ENCODE data around the gene RHBDF2. TPM values are rescaled to one million over a fixed set of nuclear protein-coding genes. Genes with fewer than 3 reads are reported as not detected.
"Not testable (repeated sequence)": the region's sequence is repeated elsewhere in the genome, so short reads cannot be mapped to it uniquely, and the experiment has no call there.

RHBDF2 gene
- total and polyA plus RNA-seq, 2 donors (not counting 1 experiment from before 2014, with no cell fraction given), result 288 to 482 TPM

GRCh38 chr17:76523084-76524037, 22.1 kb upstream of the RHBDF2 start:
- ChIA-PET POLR2A (interaction anchor here (0.6 to 1.1 kb wide), 2 partner anchors 23 to 83 kb away, joined by 3 read pairs; no protein-coding TSS in a partner anchor), CTCF (interaction anchor here (0.6 to 7.5 kb wide), 35 partner anchors 10 to 531 kb away, joined by 3 to 156 read pairs (median 6); partner anchors contain the start of genes CYGB, MXRA7, PRCD and ST6GALNAC2)
- H3K4me3 Mint-ChIP-seq, result peak overlapping the region; percentile 61
- Histone ChIP-seq H4K20me1 (ENCODE audit: control insufficient read depth, insufficient read depth, low read length, poor library complexity, severe bottlenecking) (no peaks in the 10 kb centered on the region), H3K4me2 (replicated peaks; ENCODE audit: low read depth, low read length, poor library complexity, severe bottlenecking) (peak overlapping the region; percentile 60), H2AFZ (ENCODE audit: insufficient read depth, low read depth, low read length, poor library complexity, severe bottlenecking) (peak overlapping the region; percentile 48), H3K36me3 (replicated peaks in 1 of 2; ENCODE audit: control extremely low read depth in 1 of 2, control insufficient read depth in 1 of 2, extremely low read depth in 1 of 2, insufficient read depth in 2 of 2, low read length in 1 of 2) (no peaks in the 10 kb centered on the region), H3K4me1 (ENCODE audit: control insufficient read depth in 2 of 2, insufficient read depth in 2 of 2, low read length in 2 of 2) (peaks cover 20 to 31% of the 10 kb centered on the region in 2 donors), H3K27me3 (replicated peaks in 1 of 4; ENCODE audit: control extremely low read depth in 1 of 4, control insufficient read depth in 3 of 4, insufficient read depth in 4 of 4, low read length in 3 of 4) (peaks cover 0 to 11% (median 1%) of the 10 kb centered on the region in 4 experiments), H3K27ac (ENCODE audit: low read length in 2 of 2) (no peak overlapping the region), H3K9ac (ENCODE audit: low read length) (no peak overlapping the region), H3K4me3 (ENCODE audit: control extremely low read depth in 1 of 5, extremely low read depth in 1 of 5, insufficient read depth in 1 of 5, low read depth in 2 of 5, low read length in 4 of 5) (no peak overlapping the region), H3K79me2 (ENCODE audit: control insufficient read depth, insufficient read depth, low read length) (no peaks in the 10 kb centered on the region), H3K9me3 (ENCODE audit: control extremely low read depth in 1 of 3, control insufficient read depth in 2 of 3, insufficient read depth in 1 of 3, low read length in 2 of 3) (no peaks in the 10 kb centered on the region)
- peaks cover 3% of the 10 kb centered on the region for H3K27me3 Mint-ChIP-seq
- H3K27ac Mint-ChIP-seq, result peak overlapping the region; percentile 78
- TF ChIP-seq EZH2 (IDR thresholded peaks at IDR 0.05; ENCODE audit: borderline replicate concordance, insufficient read depth, low read depth, low read length, poor library complexity, severe bottlenecking) (no peak), CTCF (IDR thresholded peaks at IDR 0.05) (peak; percentile 99)
- H3K9me3 Mint-ChIP-seq (ENCODE audit: insufficient read depth), result no peaks in the 10 kb centered on the region
- DNase-seq, result peak; percentile 89
- ATAC-seq (ENCODE audit: low read depth), result peak; percentile 51
- WGBS (ENCODE audit: insufficient coverage), result 10% methylated on average over 29 of the region's 35 CpGs
- intact Hi-C loops (cut with micrococcal nuclease), result loop anchor here (1.0 to 2.0 kb wide), 3 partner anchors 24 to 191 kb away; no protein-coding TSS in a partner anchor
- peaks cover 29% of the 10 kb centered on the region for H3K4me1 Mint-ChIP-seq

GRCh38 chr17:76521683-76522082, 20.5 kb upstream of the RHBDF2 start:
- ATAC-seq (ENCODE audit: low read depth); H4K20me1 ChIP-seq (ENCODE audit: control insufficient read depth, insufficient read depth, low read length, poor library complexity, severe bottlenecking): not testable (repeated sequence)

More at GRCh38 chr17:76521683-76522082, 20.5 kb upstream of the RHBDF2 start:
- H3K79me2 ChIP-seq (ENCODE audit: control insufficient read depth, insufficient read depth, low read length); H3K4me3 ChIP-seq (ENCODE audit: control extremely low read depth in 1 of 5, extremely low read depth in 1 of 5, insufficient read depth in 1 of 5, low read depth in 2 of 5, low read length in 4 of 5); H3K27ac Mint-ChIP-seq; H3K27me3 Mint-ChIP-seq; DNase-seq; H3K27ac ChIP-seq (ENCODE audit: low read length in 2 of 2); H3K9me3 Mint-ChIP-seq (ENCODE audit: insufficient read depth); POLR2A ChIA-PET; H3K9ac ChIP-seq (ENCODE audit: low read length); H3K4me3 Mint-ChIP-seq; H3K4me2 ChIP-seq (replicated peaks; ENCODE audit: low read depth, low read length, poor library complexity, severe bottlenecking); H3K36me3 ChIP-seq (replicated peaks in 1 of 2; ENCODE audit: control extremely low read depth in 1 of 2, control insufficient read depth in 1 of 2, extremely low read depth in 1 of 2, insufficient read depth in 2 of 2, low read length in 1 of 2); H2AFZ ChIP-seq (ENCODE audit: insufficient read depth, low read depth, low read length, poor library complexity, severe bottlenecking); H3K9me3 ChIP-seq (ENCODE audit: control extremely low read depth in 1 of 3, control insufficient read depth in 2 of 3, insufficient read depth in 1 of 3, low read length in 2 of 3): not testable (repeated sequence)
- 92% methylated on average over 10 of the region's 10 CpGs for WGBS (ENCODE audit: insufficient coverage)
- H3K4me1 ChIP-seq (ENCODE audit: control insufficient read depth in 2 of 2, insufficient read depth in 2 of 2, low read length in 2 of 2), result peaks cover 10 to 17% of the 10 kb centered on the region in 2 donors
- CTCF ChIA-PET, result interaction anchor here (1.6 to 7.5 kb wide), 9 partner anchors 12 to 193 kb away, joined by 3 to 156 read pairs (median 23); partner anchors contain the start of gene MXRA7
- H3K4me1 Mint-ChIP-seq, result peaks cover 23% of the 10 kb centered on the region
- peaks cover 0 to 11% (median 1%) of the 10 kb centered on the region in 4 experiments for H3K27me3 ChIP-seq (replicated peaks in 1 of 4; ENCODE audit: control extremely low read depth in 1 of 4, control insufficient read depth in 3 of 4, insufficient read depth in 4 of 4, low read length in 3 of 4)
- intact Hi-C loops (cut with micrococcal nuclease), result loop anchor here (2.0 kb wide), 1 partner anchor 193 kb away; no protein-coding TSS in a partner anchor

Data from B cell (primary cell).